BE2C (cell line): Measurements from ENCODE around the gene SLC35F3.

Experiments
- DNase-seq: peaks from one replicate; pipeline ENCODE4 v3.0.0-alpha.2; 2020
- H3K27me3 ChIP-seq: fragments of 250-450 bp; sonication (Bioruptor Pico); 2 replicates; pipeline ENCODE4 v1.5.1; 2020; ENCODE audit warnings: mild to moderate bottlenecking
- H3K36me3 ChIP-seq: fragments of 250-450 bp; sonication (Bioruptor Pico); 2 replicates; pipeline ENCODE4 v1.5.1; 2020; ENCODE audit warnings: mild to moderate bottlenecking
- H3K4me1 ChIP-seq: fragments of 250-450 bp; sonication (Bioruptor Pico); 2 replicates; pipeline ENCODE4 v1.5.1; 2020
- H3K4me3 ChIP-seq: 2 replicates; pipeline ENCODE4 v1.5.1; 2011; ENCODE audit warnings: low read depth, low read length
- H3K9me3 ChIP-seq: fragments of 250-450 bp; sonication (Bioruptor Pico); 2 replicates; pipeline ENCODE4 v1.5.1; 2020
- TF ChIP-seq, protein P1 (sequence below): IDR thresholded peaks from 2 replicates; pipeline ENCODE4 v1.5.1; 2012; ENCODE audit warnings: mild to moderate bottlenecking, low read depth, low read length

SLC35F3 gene

DNA sequence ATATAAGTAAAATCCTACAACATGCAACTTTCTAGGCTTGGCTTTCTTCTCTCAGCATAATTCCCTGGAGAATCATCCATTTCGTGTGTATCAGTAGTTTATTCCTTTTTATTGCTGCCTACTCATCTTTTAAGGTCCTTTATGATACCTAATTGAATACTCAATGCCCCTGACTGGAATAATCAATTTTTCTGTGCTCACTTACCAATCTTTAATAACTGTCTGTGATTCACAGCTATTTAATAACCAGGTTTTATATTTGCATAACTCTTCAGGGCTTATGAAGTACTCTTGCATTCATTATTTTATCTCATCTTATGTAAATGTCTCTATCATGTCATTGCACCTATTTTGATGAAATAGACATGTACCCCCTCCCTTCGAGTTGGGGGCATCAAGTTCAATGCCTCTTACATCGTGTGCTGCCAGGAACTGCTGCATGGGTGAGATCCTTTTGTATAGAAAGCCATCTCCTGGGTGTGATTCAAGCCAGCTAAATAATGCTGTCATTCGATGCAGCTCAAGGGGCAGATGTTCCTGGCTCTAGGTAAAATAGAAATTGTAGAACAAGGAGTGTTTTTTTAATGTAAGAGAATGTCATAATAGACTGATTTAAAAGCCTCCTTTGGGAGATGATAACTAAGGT lies 222.7 kb downstream of the SLC35F3 start:
- H3K36me3 ChIP-seq, result no peaks in the 10 kb centered on the region
- no peaks in the 10 kb centered on the region for H3K4me1 ChIP-seq
- no peak for DNase-seq
- peaks cover 3% of the 10 kb centered on the region; the same call in 1 of the 2 replicates for H3K9me3 ChIP-seq
- TF ChIP-seq, protein P1, sequence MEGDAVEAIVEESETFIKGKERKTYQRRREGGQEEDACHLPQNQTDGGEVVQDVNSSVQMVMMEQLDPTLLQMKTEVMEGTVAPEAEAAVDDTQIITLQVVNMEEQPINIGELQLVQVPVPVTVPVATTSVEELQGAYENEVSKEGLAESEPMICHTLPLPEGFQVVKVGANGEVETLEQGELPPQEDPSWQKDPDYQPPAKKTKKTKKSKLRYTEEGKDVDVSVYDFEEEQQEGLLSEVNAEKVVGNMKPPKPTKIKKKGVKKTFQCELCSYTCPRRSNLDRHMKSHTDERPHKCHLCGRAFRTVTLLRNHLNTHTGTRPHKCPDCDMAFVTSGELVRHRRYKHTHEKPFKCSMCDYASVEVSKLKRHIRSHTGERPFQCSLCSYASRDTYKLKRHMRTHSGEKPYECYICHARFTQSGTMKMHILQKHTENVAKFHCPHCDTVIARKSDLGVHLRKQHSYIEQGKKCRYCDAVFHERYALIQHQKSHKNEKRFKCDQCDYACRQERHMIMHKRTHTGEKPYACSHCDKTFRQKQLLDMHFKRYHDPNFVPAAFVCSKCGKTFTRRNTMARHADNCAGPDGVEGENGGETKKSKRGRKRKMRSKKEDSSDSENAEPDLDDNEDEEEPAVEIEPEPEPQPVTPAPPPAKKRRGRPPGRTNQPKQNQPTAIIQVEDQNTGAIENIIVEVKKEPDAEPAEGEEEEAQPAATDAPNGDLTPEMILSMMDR, result no peak
- peaks cover 23% of the 10 kb centered on the region for H3K27me3 ChIP-seq
- no peak overlapping the region for H3K4me3 ChIP-seq

DNA sequence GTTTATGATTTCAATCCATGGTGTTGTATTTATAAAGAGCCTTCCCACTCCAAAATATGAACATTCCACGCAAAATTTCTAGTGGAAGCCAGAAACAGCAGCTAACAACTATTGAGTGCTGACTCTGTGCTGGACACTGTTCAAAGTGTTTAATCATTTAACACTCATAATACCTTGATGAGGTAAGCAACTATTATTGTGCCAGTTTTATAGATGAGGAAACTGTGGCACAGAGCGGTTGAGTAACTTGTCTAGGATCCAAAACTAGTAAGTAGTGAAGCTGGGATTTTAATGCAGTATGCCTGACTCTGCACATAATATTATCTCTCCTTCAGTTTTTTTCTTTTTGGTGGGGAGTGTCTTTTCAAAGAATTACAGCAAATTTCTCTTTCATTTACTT lies 228.3 kb downstream of the SLC35F3 start:
- TF ChIP-seq, protein P1, result no peak
- no peak overlapping the region for H3K4me3 ChIP-seq

DNA sequence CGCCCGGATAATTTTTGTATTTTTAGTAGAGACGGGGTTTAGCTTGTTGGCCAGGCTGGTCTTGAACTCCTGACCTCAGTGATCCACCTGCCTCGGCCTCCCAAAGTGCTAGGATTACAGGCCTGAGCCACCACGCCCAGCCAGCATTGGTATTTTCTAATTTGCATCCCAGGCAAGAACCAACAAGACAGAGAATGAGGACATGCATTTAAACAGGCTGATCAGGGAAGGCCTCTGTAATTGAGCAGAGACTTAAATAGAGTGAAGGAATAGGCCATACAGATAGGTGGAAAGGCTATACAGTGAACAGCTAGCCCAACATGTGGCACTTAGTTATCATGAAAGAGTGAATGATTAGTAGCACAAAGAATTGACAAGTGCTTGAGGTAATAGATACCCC lies 230.4 kb downstream of the SLC35F3 start:
- Histone ChIP-seq H3K4me3 (no peak overlapping the region), H3K4me1 (no peaks in the 10 kb centered on the region), H3K9me3 (no peaks in the 10 kb centered on the region), H3K27me3 (peaks cover 11% of the 10 kb centered on the region; the same call in 1 of the 2 replicates), H3K36me3 (no peaks in the 10 kb centered on the region)
- TF ChIP-seq, protein P1, result no peak
- no peak for DNase-seq

More for the DNA sequence above, 228.3 kb downstream of the SLC35F3 start:
- H3K9me3 ChIP-seq, result no peaks in the 10 kb centered on the region
- no peaks in the 10 kb centered on the region for H3K4me1 ChIP-seq
- no peak for DNase-seq
- H3K27me3 ChIP-seq, result peaks cover 29% of the 10 kb centered on the region
- H3K36me3 ChIP-seq, result no peaks in the 10 kb centered on the region

DNA sequence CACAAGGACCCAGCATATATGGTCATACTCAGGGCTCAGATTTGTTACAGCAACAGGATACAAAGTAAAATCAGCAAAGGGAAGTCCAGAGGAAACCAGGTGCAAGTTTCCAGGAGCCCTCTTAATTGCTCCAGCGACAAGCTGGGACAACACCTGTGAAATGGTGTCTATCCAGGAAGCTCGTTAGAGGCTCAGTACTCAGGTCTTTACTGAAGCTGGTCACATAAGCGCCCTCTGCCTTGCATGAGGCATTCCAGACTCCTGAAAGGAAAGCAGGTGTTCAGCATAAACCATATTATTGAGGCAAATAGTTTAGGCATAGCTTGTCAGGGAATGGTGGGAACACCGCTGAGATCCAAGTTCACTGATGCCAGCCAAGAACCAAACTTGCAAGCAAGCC lies 231.0 kb downstream of the SLC35F3 start:
- Histone ChIP-seq H3K4me3 (no peak overlapping the region), H3K9me3 (no peaks in the 10 kb centered on the region), H3K36me3 (no peaks in the 10 kb centered on the region), H3K27me3 (peaks cover 9% of the 10 kb centered on the region; the same call in 1 of the 2 replicates), H3K4me1 (no peaks in the 10 kb centered on the region)
- TF ChIP-seq, protein P1, result no peak
- DNase-seq, result no peak

DNA sequence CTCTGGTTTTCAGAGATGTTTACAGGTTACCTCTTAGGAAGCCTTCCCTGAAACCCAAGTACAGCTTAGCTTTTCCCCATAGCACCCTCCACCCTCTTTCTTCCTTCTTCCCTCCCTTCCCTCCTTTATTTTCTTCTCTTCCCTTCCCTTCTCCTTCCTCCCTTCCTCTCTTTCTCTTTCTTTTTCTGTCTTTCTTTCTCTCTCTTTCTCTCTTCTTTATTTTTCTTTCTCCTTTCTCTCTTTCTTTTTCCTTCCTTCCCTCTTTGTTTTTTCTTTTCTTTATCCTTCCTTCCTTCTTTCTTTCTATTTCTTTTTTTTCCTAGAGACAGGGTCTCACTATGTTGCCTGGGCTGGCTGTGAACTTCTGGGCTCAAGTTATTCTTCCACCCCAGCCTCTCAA lies 231.6 kb downstream of the SLC35F3 start:
- DNase-seq, result no peak
- Histone ChIP-seq H3K4me3 (no peak overlapping the region), H3K27me3 (peaks cover 9% of the 10 kb centered on the region), H3K4me1 (no peaks in the 10 kb centered on the region), H3K36me3 (no peaks in the 10 kb centered on the region), H3K9me3 (no peaks in the 10 kb centered on the region)
- TF ChIP-seq, protein P1, result no peak

DNA sequence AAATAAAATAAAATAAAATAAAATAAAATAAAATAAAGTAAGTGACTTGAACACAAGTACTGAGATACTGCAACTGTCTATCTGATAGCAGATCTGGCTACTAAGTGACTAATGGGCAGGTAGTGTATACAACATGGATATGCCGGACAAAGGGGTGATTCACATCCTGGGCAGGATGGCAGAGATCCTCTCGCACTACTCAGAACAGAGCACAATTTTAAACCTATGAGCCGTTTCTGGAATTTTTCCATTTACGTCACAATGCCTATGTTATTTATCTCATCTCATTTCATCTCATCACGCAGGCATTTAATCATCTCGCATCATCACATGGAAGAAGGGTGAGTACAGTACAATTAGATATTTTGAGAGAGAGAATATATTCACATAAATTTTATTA lies 235.5 kb downstream of the SLC35F3 start:
- Histone ChIP-seq H3K9me3 (no peaks in the 10 kb centered on the region), H3K4me1 (no peaks in the 10 kb centered on the region), H3K36me3 (no peaks in the 10 kb centered on the region), H3K27me3 (peaks cover 14% of the 10 kb centered on the region), H3K4me3 (no peak overlapping the region)
- DNase-seq, result no peak
- TF ChIP-seq, protein P1, result no peak
